ENCODE data around the gene SLIT3.

SLIT3 gene

DNA sequence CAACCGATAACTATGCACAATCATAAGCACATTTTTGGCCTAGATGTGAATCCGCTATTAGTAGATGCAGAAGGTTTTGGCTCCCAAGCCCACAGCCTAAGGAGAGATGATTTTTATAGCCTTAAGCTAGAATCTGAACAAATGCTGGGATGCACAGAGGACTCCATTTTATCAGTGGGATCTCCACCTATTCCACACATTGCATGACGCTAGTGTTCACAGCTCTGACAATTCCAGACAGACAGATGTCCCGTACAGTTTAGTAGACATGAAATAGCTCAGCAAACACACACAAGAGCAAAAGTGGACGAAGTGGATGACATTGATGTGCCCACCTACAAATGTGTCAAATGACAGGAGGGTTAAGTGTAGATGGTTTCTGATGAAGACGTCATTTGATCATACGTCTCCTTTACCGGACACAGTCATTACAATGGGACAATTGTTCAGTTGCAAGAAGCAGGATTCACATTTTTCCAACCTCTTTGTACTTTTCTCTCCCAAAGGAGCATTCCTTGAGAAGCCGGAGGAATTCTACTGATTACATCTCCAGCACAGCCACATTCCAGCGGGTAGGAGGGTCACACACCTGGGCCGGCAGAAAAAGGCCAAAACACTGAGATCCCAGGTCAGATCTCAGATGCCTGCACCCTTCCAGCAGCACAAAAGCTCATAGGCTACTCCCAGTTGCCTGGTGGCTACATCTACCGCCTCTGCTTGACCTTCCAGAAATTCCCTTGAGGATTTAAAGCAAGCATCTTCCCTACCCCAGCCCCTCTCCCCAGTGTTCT, 202.4 kb downstream of the SLIT3 start:
- Mint-ChIP-seq H3K9me3 (no peaks in the 10 kb centered on the region), H3K36me3 (no peaks in the 10 kb centered on the region), H3K4me1 (no peaks in the 10 kb centered on the region), H3K27ac (no peak overlapping the region), H3K4me3 (no peak overlapping the region), H3K27me3 (no peaks in the 10 kb centered on the region)
- no peak for ATAC-seq

- H3K27ac Mint-ChIP-seq: no peak overlapping the region
- H3K36me3 Mint-ChIP-seq: no peaks in the 10 kb centered on the region
- H3K9me3 Mint-ChIP-seq: no peaks in the 10 kb centered on the region
- H3K4me1 Mint-ChIP-seq: no peaks in the 10 kb centered on the region
- no peak overlapping the region for H3K4me3 Mint-ChIP-seq
- ATAC-seq: no peak
- H3K27me3 Mint-ChIP-seq: no peaks in the 10 kb centered on the region
Observed at GRCh38 chr5:169097374-169098326, 203.3 kb downstream of the SLIT3 start.

GRCh38 chr5:169095976-169096375, 205.0 kb downstream of the SLIT3 start:
- ATAC-seq: no peak
- H3K9me3 Mint-ChIP-seq: no peaks in the 10 kb centered on the region
- H3K4me1 Mint-ChIP-seq: no peaks in the 10 kb centered on the region
- no peaks in the 10 kb centered on the region for H3K27me3 Mint-ChIP-seq
- H3K36me3 Mint-ChIP-seq: no peaks in the 10 kb centered on the region
- H3K4me3 Mint-ChIP-seq: no peak overlapping the region
- no peak overlapping the region for H3K27ac Mint-ChIP-seq

DNA sequence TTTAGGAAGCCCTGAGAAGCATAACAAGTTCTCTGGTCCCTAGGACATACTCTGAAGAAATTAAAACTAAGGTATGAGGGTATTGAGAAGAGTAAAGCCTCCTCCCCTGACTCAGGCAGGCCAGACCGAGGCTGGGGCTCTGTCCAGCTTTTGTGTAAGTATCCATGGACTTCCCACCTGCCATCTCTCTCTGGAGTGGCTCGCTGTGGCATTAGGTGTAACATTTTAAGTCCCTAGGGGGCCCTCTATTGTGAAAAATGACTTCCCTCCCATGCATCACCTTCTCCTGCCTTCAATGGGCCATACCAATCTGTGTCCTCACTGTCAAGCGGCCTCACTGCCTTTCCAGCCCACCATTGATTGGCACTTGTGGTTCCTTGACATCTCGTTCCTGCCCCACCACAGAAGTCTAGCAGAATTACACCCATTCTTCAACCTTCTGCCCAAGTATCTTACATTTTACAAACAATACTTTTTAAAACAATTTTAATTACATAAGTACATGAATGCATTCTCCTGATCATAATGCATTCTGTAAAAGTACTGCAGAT, 205.5 kb downstream of the SLIT3 start:
- H3K4me3 Mint-ChIP-seq: no peak overlapping the region
- H3K27me3 Mint-ChIP-seq: no peaks in the 10 kb centered on the region
- H3K4me1 Mint-ChIP-seq: no peaks in the 10 kb centered on the region
- no peaks in the 10 kb centered on the region for H3K36me3 Mint-ChIP-seq
- no peak overlapping the region for H3K27ac Mint-ChIP-seq
- ATAC-seq: no peak
- no peaks in the 10 kb centered on the region for H3K9me3 Mint-ChIP-seq

DNA sequence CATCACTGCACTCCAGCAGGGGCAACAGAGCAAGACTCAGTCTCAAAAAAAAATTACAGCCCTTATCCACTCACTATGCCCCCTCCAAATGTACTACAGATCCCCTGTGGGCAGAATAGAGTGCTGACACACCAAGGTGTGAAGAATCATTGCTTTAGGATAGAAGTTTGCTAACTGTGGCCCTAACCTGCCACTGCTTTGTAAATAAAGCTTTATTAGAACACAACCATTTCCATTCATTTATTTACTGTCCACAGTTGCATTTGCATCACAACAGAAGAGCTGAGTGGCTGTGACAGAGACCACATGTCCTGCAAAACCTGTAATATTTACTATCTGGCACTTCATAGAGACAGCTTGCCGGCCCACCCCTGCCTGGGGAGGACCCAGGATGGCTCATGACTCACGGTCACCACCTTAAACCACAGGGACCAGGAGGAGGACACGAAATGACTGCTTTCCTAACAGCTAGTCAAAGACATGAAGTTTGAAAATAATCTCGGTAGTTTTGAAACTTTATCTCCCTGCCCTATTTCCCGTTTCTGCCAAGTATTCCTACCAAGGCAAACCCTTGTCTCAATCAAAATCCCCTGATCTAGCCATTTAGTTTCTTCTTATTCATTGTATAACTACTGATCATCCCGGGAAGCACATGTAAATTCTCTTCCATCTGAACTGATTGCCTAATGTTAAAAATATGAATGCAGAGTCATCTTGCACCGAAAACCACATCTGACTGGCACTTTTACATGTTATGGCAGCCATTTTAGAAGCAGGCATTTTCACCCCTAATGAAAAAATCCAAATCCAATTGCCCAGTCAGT, 206.1 kb downstream of the SLIT3 start:
- H3K36me3 Mint-ChIP-seq: no peaks in the 10 kb centered on the region
- no peaks in the 10 kb centered on the region for H3K27me3 Mint-ChIP-seq
- no peak overlapping the region for H3K27ac Mint-ChIP-seq
- H3K4me1 Mint-ChIP-seq: no peaks in the 10 kb centered on the region
- no peaks in the 10 kb centered on the region for H3K9me3 Mint-ChIP-seq
- H3K4me3 Mint-ChIP-seq: no peak overlapping the region
- ATAC-seq: no peak

GRCh38 chr5:169091396-169091980, 209.5 kb downstream of the SLIT3 start:
- Mint-ChIP-seq H3K9me3 (no peaks in the 10 kb centered on the region), H3K4me3 (no peak overlapping the region), H3K4me1 (no peaks in the 10 kb centered on the region), H3K27ac (no peak overlapping the region), H3K27me3 (no peaks in the 10 kb centered on the region), H3K36me3 (no peaks in the 10 kb centered on the region)
- ATAC-seq: no peak

DNA sequence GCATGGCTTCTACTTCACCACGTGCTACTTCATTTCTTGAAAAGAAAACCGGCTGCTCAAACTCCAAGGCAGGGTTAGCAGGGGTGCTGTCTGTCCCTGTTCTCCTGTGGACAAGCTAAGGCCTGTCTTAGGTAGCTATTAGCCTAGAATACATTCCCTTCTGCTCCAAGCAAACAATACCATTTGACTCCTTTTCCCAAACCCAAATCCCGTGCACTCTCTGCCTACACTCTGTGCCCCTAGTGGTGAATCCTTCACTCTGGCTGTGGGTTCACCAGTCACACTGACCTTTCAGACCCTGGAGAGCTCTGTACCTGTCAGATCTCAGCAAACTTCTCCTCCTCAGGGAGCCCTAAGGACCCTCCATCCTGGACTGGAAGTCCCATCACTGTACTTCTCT, 211.6 kb downstream of the SLIT3 start:
- H3K36me3 Mint-ChIP-seq: no peaks in the 10 kb centered on the region
- no peaks in the 10 kb centered on the region for H3K4me1 Mint-ChIP-seq
- no peak overlapping the region for H3K4me3 Mint-ChIP-seq
- H3K27ac Mint-ChIP-seq: no peak overlapping the region
- ATAC-seq: no peak
- H3K27me3 Mint-ChIP-seq: no peaks in the 10 kb centered on the region
- no peaks in the 10 kb centered on the region for H3K9me3 Mint-ChIP-seq

GRCh38 chr5:169088028-169088725, 212.8 kb downstream of the SLIT3 start:
- no peak for ATAC-seq
- no peak overlapping the region for H3K27ac Mint-ChIP-seq
- H3K36me3 Mint-ChIP-seq: no peaks in the 10 kb centered on the region
- no peak overlapping the region for H3K4me3 Mint-ChIP-seq
- H3K9me3 Mint-ChIP-seq: no peaks in the 10 kb centered on the region
- H3K27me3 Mint-ChIP-seq: no peaks in the 10 kb centered on the region
- H3K4me1 Mint-ChIP-seq: no peaks in the 10 kb centered on the region

GRCh38 chr5:169085636-169086035, 215.3 kb downstream of the SLIT3 start:
- Mint-ChIP-seq H3K4me3 (no peak overlapping the region), H3K36me3 (no peaks in the 10 kb centered on the region), H3K9me3 (no peaks in the 10 kb centered on the region), H3K27me3 (no peaks in the 10 kb centered on the region), H3K27ac (no peak overlapping the region), H3K4me1 (no peaks in the 10 kb centered on the region)
- ATAC-seq: no peak

DNA sequence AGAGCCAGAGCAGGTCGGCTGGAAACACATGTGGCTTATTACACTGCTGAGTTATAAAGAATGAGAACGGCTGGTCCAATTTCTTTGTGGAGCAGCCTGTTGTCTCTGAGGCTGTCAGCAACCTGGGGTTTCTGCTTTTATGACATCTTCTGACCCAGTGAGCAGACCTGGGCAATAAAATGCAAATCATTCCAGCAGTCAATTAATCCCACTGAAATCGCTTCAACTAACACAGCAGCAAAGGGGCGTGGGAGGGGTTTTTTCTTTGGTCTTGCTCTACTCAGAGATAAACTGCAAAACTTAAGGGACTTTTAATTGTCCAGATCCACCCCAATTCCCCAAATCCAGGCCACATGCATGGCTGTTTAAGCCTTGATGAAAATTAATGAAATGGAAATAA, 215.7 kb downstream of the SLIT3 start:
- no peaks in the 10 kb centered on the region for H3K4me1 Mint-ChIP-seq

GRCh38 chr5:169084775-169085174, 216.2 kb downstream of the SLIT3 start:
- Mint-ChIP-seq H3K36me3 (no peaks in the 10 kb centered on the region), H3K27ac (no peak overlapping the region), H3K9me3 (no peaks in the 10 kb centered on the region), H3K27me3 (peaks cover 5% of the 10 kb centered on the region), H3K4me1 (no peaks in the 10 kb centered on the region), H3K4me3 (no peak overlapping the region)
- no peak for ATAC-seq

More for the DNA sequence above, 215.7 kb downstream of the SLIT3 start:
- Mint-ChIP-seq H3K4me3 (no peak overlapping the region), H3K9me3 (no peaks in the 10 kb centered on the region), H3K36me3 (no peaks in the 10 kb centered on the region), H3K27me3 (peaks cover under 1% of the 10 kb centered on the region), H3K27ac (no peak overlapping the region)
- ATAC-seq: no peak

GRCh38 chr5:169083394-169084018, 217.4 kb downstream of the SLIT3 start:
- Mint-ChIP-seq H3K27ac (no peak overlapping the region), H3K4me1 (no peaks in the 10 kb centered on the region), H3K4me3 (no peak overlapping the region), H3K9me3 (no peaks in the 10 kb centered on the region), H3K27me3 (peaks cover 8% of the 10 kb centered on the region), H3K36me3 (no peaks in the 10 kb centered on the region)
- ATAC-seq: no peak

- Mint-ChIP-seq H3K27ac (no peak overlapping the region), H3K4me1 (no peaks in the 10 kb centered on the region), H3K36me3 (no peaks in the 10 kb centered on the region), H3K4me3 (no peak overlapping the region), H3K27me3 (peaks cover 8% of the 10 kb centered on the region), H3K9me3 (no peaks in the 10 kb centered on the region)
- peak; percentile 35 for ATAC-seq
Observed at GRCh38 chr5:169081000-169081724, 219.8 kb downstream of the SLIT3 start.

Data from stimulated activated memory B cell treated with anti-CD40 and anti-IgM and Interleukin-4, amounts not matched to agents 10 μg/mL and 1 μg/mL and 100 μg/mL, for 72 hours (primary cell).